IPS-18c (cell line): ENCODE measurements around the gene TBC1D2B.

Source experiments
- H3K4me3 ChIP-seq: 2 replicates; pipeline ENCODE4 v1.7.0; 2013; ENCODE audit warnings: low read depth, mild to moderate bottlenecking, low read length, moderate library complexity; ENCODE audit not compliant: insufficient read depth
- H3K9me3 ChIP-seq: one replicate; pipeline ENCODE4 v1.6.1; 2013; ENCODE audit warnings: mild to moderate bottlenecking, low read length, moderate library complexity; ENCODE audit not compliant: control insufficient read depth, insufficient read depth

TBC1D2B gene

DNA sequence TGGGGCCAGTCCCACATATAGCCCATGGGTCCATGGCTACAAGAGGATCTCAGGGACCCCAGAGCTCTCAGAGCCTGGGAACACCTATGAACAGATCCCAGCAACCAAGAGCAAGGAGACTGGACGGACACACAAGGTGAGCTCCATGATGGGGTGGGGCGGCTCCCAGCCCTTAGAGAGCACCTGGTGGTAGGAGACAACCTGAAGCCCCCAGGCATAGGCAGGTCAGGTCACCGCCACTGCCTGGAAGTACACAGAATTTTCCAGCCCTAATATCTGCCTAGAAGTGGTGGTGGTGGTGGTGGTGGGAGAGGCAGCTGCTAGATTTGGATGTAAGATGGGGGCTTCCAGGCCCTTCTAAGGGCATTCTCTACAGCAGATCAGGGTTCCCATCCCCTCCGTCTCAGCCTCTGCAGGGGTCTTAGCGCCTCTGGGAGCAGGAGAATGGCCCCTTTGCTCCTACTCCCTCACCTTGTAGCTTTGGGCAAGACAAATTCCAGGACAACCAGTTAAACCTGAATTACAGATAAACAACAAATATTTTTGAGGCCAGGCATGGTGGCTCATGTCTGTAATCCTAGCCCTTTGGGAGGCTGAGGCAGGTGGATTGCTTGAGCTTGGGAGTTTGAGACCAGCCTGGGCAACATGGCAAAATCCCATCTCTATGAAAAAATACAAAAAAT lies 24.1 kb upstream of the TBC1D2B start:
- H3K9me3 ChIP-seq: no peaks in the 10 kb centered on the region

DNA sequence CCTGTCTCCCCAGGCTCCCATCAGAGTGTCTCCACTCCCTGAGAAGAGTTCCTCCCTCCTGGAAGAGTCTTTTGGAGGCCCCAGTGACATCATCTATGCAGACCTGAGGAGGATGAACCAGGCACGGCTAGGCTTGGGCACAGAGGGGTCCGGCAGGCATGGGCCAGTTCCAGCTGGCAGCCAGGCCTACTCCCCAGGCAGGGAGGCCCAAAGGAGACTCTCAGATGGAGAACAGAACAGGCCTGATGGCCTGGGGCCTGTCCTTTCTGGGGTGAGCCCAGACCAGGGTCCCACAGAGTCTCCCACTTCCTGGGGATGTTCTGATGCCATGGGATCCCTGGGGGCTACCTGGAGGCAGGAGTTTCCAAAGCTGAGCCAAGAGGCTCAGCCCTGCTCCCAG lies 23.4 kb upstream of the TBC1D2B start:
- no peak overlapping the region for H3K4me3 ChIP-seq
- H3K9me3 ChIP-seq: no peaks in the 10 kb centered on the region

More for the DNA sequence above, 24.1 kb upstream of the TBC1D2B start:
- H3K4me3 ChIP-seq: no peak overlapping the region

DNA sequence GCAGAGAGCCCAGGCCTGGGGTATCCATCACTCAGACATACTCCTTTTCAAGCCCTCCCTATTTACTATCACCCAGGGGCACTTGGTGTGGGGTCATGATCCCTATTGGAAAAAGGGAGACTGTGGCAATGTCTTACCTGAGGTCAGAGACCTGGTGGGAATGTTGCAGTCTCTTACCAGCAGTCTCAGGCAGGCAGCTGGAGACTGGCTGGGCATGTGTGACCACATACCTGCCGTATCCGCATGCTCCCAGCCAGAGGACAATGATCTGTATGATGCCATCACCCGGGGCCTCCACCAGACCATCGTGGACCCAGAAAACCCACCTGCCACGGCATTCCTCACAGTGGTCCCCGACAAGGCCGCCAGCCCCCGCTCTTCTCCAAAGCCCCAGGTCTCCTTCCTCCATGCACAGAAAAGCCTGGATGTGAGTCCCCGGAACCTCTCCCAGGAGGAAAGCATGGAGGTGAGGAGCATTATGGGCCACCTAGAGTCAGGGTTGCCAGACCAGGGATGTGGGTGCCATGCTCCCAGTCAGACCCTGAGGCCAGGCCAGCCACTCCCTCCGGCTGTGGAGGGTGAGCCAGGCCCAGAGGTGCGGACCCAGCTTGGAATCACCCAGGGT lies 20.7 kb upstream of the TBC1D2B start:
- H3K4me3 ChIP-seq: no peak overlapping the region
- no peaks in the 10 kb centered on the region for H3K9me3 ChIP-seq

DNA sequence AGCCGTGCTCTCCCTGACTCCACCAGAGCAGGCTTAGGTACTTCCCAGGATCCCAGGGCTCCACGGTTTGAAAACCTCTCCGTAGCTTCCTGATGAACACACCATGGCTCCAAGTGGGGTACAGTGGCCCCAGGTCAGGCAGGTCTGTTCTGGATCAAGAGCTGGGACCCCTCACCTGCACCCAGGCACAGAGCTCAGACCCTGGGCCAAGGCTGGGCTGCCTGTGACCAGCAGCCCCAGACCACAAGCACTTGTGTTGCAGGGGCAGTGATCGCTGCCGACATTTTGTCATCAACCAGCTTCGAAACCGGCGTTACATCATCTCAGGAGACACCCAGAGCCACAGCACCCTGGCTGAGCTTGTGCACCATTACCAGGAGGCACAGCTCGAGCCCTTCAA lies 20.2 kb upstream of the TBC1D2B start:
- H3K9me3 ChIP-seq: no peaks in the 10 kb centered on the region
- no peak overlapping the region for H3K4me3 ChIP-seq

DNA sequence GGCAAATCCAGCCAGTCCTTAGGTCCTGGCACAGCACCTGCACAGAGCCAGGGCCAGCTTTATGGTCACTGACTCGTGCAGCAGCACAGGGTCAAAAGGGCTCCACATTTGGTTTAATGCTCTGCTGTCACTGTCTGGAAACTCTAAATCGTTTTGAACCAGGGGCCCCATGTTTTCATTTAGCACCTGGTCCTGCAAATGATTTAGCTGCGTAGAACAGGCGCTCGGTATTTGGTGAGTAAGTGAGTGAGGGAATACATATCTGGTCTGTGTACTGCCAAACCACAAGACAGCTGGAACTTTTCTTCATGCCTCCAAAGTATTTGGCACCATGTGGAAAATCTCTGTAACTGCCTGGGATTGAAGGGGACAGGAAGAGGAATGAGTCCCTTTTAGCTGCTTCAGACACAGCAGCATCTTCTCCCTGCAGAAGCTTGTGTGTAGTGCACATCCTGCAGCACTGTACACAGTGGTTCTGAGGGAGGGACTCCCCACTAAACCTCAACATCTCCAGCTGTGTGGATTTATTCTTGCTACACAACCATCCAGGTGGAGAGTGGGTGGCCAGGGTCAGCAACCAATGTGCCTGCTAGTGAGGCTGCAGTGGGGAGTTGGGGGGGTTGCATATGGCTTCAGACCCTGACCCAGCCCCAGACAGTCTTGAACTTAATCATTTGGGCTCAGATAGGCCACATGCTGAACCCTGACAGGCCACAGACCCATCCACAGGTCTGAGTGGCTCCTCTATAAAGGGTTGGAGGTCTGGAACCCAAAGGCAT lies 15.9 kb upstream of the TBC1D2B start:
- Histone ChIP-seq H3K4me3 (no peak overlapping the region), H3K9me3 (peaks cover 2% of the 10 kb centered on the region)

DNA sequence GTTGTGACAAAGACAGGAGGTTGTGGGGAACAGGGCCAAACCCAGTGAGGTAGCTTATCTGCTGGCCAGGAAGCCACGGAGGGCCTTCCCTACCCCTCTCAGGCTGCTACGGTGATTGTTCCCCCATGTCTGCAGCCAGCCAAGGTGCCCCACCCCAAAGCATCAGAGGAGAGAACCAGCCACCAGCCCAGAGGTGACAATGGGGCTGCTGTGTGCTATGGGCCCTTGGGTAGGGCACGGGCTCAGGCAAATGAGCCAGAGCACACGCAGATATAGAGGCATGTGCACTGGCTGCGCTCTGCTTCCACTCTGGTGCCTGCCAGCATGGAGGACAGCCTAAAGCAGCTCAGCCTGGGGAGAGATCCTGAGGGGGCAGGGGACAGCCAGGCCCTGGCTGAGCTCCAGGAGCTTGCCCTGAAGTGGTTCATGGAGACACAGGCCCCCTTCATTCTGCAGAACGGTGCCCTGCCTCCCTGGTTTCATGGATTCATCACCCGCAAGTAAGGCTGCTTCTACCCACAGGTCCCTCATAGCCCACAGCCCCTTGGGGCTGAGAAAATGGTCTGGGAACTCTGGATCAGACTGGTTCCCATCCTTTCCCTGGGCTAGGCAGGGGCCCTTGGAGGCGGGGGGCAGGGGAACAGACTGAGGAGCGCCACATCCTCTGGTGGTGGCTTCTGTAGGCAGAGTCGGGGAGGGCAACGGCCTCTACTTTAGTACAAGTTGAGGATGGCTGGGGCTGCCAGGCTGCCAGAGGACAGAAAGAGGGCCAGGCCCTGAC lies 14.9 kb upstream of the TBC1D2B start, which contains the start of gene SH2D7:
SH2D7 (plus strand) TSS at position 301 of the 781 bp plus-strand sequence; CDS start at position 325, 24 bp downstream.
- Histone ChIP-seq H3K4me3 (no peak within 1 kb of the TSS), H3K9me3 (peaks cover 2% of the 10 kb centered on the region)

DNA sequence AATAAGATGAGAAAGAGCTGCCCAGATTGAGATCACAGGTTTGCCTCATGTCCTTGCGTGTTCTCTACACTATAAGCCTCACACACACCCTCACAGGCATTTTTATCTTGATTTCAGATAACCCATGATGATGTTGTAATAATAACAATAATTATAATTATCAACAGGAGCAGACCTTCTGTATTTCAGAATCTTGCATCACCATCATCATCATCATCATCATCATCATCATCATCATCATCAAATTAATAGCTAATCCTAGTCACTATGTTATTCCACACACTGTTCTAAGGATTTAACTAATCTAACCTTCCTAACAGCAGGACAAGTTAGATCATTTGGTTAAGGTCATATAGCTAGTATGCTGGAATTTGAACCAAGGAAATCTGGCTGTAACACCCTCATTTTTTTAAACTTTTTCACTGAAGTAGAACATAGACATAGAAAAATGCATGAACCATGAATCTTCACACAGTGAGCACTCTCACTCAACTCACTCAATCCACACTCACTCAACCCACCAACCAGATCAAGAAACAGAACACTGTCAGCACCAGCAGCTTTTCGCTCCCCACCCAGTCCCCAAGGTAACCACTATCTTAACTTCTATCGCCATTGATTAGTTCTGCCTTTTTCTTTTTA lies 13.0 kb upstream of the TBC1D2B start:
- H3K4me3 ChIP-seq: no peak overlapping the region
- peaks cover 2% of the 10 kb centered on the region for H3K9me3 ChIP-seq

DNA sequence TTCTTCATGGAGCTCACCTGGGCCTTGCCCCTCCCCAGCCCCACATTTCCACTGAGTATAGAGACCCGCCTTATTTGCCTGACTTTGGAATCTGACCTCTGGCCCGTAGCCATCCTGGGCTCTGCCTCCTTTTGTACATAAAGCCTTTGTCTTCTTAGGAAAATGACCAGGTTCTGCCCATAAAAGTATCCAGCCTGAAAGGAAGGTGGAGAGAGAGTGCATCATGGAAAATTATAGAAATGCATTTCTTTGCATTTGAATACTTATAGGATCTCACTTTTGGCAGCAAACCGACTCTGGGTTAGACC lies 11.2 kb upstream of the TBC1D2B start:
- H3K4me3 ChIP-seq: no peak overlapping the region
- H3K9me3 ChIP-seq: peaks cover 2% of the 10 kb centered on the region

DNA sequence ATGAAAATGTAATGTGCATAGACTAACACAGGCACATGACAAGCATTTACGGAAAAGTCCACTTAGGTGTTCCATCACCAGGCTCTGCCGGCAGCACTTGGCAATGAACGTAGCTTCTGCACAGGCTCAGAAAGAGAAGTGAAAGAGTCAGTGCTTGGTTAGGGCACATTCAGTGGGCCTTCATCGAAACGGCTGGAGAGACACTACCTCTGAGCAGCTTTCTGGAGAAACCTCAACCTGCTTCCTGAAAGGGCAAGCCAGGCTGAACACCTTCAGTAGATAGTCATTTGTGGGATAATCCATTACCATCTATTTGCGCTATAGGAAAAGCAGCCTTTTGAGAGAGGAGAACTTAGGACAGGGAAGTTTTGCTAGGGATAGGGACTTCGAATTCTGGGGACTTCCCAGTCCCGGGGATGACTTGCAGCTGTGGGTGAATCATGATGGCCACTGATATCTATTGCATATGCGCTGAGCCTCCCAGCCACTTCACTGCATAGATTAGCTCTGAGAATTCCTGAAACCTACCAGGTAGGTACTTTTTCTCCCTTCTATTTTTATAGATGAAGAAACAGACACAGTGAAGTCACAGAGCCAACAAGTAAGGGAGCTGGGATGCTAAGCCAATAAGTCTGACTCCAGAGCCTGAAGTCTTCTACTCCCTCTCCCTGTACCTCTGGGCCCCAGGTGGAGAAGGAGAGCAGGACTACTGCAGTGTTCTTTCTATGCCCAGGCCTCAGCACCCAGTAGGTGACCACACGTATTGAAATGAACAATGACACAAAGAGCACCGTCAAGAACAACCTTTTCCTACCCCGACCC lies 10.7 kb upstream of the TBC1D2B start:
- Histone ChIP-seq H3K9me3 (peaks cover 2% of the 10 kb centered on the region), H3K4me3 (no peak overlapping the region)

DNA sequence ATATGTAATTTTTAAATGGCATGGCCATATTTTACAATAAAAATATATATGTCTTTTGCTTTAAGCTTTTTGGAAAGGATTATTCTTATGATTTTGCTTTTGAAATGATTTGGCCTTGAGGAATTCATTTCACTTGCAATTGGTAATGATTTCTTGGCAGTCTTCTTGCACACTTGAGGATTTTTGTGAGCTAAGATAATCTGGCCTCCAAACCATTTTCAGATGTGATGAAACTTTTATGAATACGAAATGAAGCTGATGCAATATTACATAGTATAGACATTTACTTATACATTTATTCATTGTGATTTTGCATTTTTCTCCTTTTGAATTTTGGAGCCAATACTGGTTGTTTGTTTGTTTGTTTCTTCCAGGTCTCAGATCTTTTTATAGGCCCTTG lies 8.4 kb upstream of the TBC1D2B start:
- Histone ChIP-seq H3K4me3 (no peak overlapping the region), H3K9me3 (peaks cover 5% of the 10 kb centered on the region)

DNA sequence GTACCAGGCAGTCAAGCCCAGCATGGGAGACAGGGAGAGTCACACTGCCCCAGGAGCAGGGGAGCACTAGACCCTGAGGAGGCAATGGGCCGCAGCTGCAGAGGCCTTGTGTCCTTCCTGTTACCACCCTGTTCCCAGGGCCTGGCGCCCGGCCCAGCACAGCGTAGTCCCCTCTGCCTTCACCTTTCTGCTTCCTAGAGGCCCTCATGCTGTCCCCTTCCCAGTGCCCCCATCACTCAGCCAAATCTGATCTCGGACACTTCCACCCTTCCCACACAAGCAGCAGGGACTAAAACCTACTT lies 6.9 kb upstream of the TBC1D2B start:
- Histone ChIP-seq H3K4me3 (no peak overlapping the region), H3K9me3 (peaks cover 5% of the 10 kb centered on the region)

DNA sequence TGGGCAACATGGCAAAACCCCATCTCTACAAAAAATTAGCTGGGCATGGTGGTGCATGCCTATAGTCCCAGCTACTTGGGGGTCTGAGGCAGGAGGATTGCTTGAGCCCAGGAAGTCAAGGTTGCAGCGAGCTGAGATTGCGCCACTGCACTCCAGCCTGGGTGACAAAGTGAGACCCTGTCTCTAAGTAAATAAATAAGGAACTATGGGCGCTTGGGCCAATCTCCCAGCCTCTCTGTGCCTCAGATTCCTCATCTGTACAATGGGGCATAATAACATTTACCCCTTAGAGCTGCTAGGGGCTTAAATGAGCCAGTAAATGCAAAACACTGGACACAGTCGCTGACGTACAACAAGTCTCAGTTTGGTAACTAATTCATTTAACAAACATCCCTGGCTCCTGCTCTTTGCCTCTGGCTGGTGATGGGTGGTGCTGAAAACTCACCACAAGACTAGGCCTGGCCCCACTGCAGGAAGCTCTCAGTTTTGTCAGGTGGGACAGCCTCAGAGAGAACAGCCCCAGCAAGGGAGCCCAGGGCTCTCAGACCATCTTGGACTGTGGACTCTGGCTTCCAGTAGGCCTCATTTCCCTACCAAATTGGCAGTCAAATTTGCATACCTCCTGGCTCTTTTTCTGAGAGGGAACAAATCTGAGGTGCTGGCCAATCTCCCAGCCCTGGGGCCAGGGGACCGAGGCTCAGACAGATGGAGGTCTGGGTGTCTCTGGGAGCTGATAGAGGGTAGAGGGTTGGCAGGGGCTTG lies 6.4 kb upstream of the TBC1D2B start:
- no peak overlapping the region for H3K4me3 ChIP-seq
- H3K9me3 ChIP-seq: peaks cover 5% of the 10 kb centered on the region

DNA sequence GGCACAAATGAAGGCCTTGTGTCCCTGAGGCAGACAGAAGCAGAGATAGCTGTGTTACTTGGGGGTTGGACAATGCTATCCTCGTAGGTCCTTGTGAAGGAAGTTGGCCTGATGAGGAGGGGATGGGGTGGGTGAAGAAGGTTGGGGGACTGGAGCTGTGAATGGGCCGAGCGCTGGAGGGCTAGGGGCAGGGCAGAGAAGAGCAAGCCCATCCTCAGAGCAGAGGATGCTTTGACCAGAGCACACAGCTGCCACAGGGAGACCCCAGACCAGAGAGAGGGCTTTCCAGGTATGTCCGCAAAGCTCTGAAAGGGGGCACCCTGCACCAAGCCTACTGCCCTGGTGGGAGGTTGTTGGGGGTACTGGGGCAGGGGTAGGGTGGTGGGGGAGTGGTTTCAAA lies 5.7 kb upstream of the TBC1D2B start:
- no peak overlapping the region for H3K4me3 ChIP-seq
- peaks cover 3% of the 10 kb centered on the region for H3K9me3 ChIP-seq

DNA sequence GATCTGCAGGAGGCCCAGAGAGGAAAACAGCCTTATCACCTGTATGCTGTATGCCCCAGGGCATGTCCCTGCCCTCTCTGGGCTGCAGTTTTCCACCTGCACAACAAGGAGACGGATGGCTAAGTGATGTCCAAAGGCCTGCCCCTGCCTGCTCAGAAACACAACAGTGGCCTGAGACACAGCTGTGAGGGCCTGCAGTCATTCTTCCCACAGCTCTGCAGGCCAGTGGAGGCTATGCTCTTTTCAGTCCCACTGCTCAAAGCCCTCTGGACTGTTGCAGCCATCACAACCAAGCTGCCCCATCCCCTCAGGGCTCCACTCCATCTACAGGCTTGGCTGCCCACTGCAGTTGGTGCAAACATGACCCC lies 5.2 kb upstream of the TBC1D2B start:
- peaks cover 3% of the 10 kb centered on the region for H3K9me3 ChIP-seq
- no peak overlapping the region for H3K4me3 ChIP-seq

DNA sequence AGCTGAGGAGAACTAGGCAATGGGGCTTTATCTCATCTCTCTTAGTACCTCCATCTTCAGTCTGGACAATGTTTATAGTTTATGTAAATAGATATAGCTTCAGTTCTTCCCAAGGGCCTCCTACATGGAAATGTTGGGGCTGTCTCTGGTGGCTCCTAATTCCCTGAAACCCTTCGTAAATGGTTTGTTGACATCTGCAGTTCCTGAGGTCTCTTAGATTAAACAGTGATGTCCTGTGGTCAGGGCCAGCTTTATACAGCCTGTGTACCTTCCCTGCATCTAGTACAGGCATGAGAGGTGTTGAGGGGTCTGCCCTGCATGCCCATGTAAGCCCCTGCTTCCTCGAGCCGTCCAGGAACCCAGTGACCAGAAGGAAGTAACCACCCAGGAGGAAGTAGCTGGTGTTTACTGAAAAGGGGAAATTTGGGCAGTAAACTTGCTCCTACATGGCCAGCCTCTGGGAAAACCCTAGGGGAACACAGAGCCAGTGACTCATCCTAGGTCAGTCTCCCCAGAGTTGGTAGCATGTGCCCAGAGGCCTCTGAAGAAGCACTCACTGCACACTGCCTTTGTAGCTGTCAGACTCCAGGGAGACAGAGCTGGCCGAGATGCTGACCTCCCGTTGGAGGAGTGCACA lies 4.7 kb upstream of the TBC1D2B start:
- Histone ChIP-seq H3K9me3 (peaks cover 3% of the 10 kb centered on the region), H3K4me3 (no peak overlapping the region)

DNA sequence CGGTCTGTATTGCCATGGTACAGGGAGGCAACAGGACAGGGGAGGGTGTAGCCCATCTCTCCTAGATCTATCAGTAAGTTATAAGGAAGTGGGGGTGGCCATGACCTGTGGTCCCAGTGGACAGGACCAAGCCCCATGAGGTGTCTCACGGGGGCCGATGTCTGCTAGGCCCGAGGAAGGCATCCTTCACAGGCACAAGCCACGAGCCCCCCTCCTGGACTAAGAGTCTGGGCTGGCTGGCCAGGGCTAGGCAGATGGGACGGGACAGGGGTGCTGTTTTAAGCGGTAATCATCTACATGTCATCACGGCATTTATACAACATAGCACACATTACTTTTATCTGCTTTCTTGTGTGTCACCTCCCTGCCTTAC lies 2.6 kb upstream of the TBC1D2B start:
- Histone ChIP-seq H3K4me3 (no peak overlapping the region), H3K9me3 (peaks cover 5% of the 10 kb centered on the region)
